Measurements from ENCODE around the gene POLA2.

The POLA2 gene

GRCh38 chr11:65303555-65303954, 41.8 kb downstream of the POLA2 start:
- no peak for ATAC-seq
- no peak for TF ChIP-seq OSR1 (CRISPR knock-in tag; IDR thresholded peaks at IDR 0.05)
- TF ChIP-seq GLIS3 (CRISPR knock-in tag; IDR thresholded peaks at IDR 0.05) = no peak
- TF ChIP-seq TCF4 (CRISPR knock-in tag; IDR thresholded peaks at IDR 0.05; ENCODE audit: borderline replicate concordance) = no peak
- no peak for TF ChIP-seq CSDC2 (CRISPR knock-in tag; IDR thresholded peaks at IDR 0.05)
- TF ChIP-seq CREB5 (CRISPR knock-in tag; IDR thresholded peaks at IDR 0.05; ENCODE audit: low read depth) = no peak
- no peak for TF ChIP-seq TSHZ2 (CRISPR knock-in tag; IDR thresholded peaks at IDR 0.05)

- ATAC-seq = no peak
- TF ChIP-seq ARNTL (CRISPR knock-in tag; IDR thresholded peaks at IDR 0.05; ENCODE audit: borderline replicate concordance, low read depth) (no peak), CREB5 (CRISPR knock-in tag; IDR thresholded peaks at IDR 0.05; ENCODE audit: low read depth) (no peak), ISL1 (CRISPR knock-in tag; IDR thresholded peaks at IDR 0.05) (no peak), PPARA (CRISPR knock-in tag; IDR thresholded peaks at IDR 0.05; ENCODE audit: borderline replicate concordance) (no peak), TOX (CRISPR knock-in tag; IDR thresholded peaks at IDR 0.05; ENCODE audit: borderline replicate concordance) (no peak), ZNF8 (CRISPR knock-in tag; IDR thresholded peaks at IDR 0.05) (no peak), BACH2 (CRISPR knock-in tag; IDR thresholded peaks at IDR 0.05; ENCODE audit: borderline replicate concordance) (no peak), ZFP3 (CRISPR knock-in tag; IDR thresholded peaks at IDR 0.05) (no peak), ZNF565 (CRISPR knock-in tag; conservative IDR thresholded peaks at IDR 0.05; ENCODE audit: low read depth) (no peak), ZNF70 (CRISPR knock-in tag; IDR thresholded peaks at IDR 0.05) (no peak)
Observed at GRCh38 chr11:65304110-65304509, 42.3 kb downstream of the POLA2 start.

- no peak for ATAC-seq
- no peak for TF ChIP-seq ARNTL (CRISPR knock-in tag; IDR thresholded peaks at IDR 0.05; ENCODE audit: borderline replicate concordance, low read depth)
- TF ChIP-seq TOX (CRISPR knock-in tag; IDR thresholded peaks at IDR 0.05; ENCODE audit: borderline replicate concordance) = no peak
- no peak for TF ChIP-seq CREB5 (CRISPR knock-in tag; IDR thresholded peaks at IDR 0.05; ENCODE audit: low read depth)
- no peak for TF ChIP-seq TSHZ2 (CRISPR knock-in tag; IDR thresholded peaks at IDR 0.05)
- no peak for TF ChIP-seq TCF4 (CRISPR knock-in tag; IDR thresholded peaks at IDR 0.05; ENCODE audit: borderline replicate concordance)
- TF ChIP-seq PPARA (CRISPR knock-in tag; IDR thresholded peaks at IDR 0.05; ENCODE audit: borderline replicate concordance) = no peak
- no peak for TF ChIP-seq SNAI2 (CRISPR knock-in tag; IDR thresholded peaks at IDR 0.05)
- no peak for TF ChIP-seq POU6F1 (CRISPR knock-in tag; IDR thresholded peaks at IDR 0.05; ENCODE audit: borderline replicate concordance, low read depth)
- TF ChIP-seq RARB (CRISPR knock-in tag; IDR thresholded peaks at IDR 0.05) = no peak
- TF ChIP-seq ZFP30 (CRISPR knock-in tag; IDR thresholded peaks at IDR 0.05) = no peak
- no peak for TF ChIP-seq PATZ1 (CRISPR knock-in tag; IDR thresholded peaks at IDR 0.05; ENCODE audit: borderline replicate concordance)
- no peak for TF ChIP-seq CSRNP3 (CRISPR knock-in tag; IDR thresholded peaks at IDR 0.05)
- TF ChIP-seq CSDC2 (CRISPR knock-in tag; IDR thresholded peaks at IDR 0.05) = no peak
- TF ChIP-seq ZFP3 (CRISPR knock-in tag; IDR thresholded peaks at IDR 0.05) = no peak
- no peak for TF ChIP-seq ZC3H10 (CRISPR knock-in tag; IDR thresholded peaks at IDR 0.05)
Observed at GRCh38 chr11:65304613-65305012, 42.9 kb downstream of the POLA2 start.

Data from SK-N-SH treated with all-trans-retinoic acid at 6 μM for 48 hours (cell line).